B cell (primary cell): ENCODE measurements around the gene SERINC5. TPM values are rescaled to one million over a fixed set of nuclear protein-coding genes. Genes with fewer than 3 reads are reported as not detected.

Experiments
- ATAC-seq: fragments of 200-7000 bp; cut with Tn5 transposase; one replicate; pipeline ENCODE4 v1.10.0; 2021; ENCODE audit warnings: low read depth, mild to moderate bottlenecking, moderate number of reproducible peaks, moderate library complexity
- CTCF ChIA-PET: fragments of 350-600 bp; sonication (Branson Sonifier 250); formaldehyde crosslinking; loops from one replicate; lab custom pipeline; 2021; ENCODE audit warnings: antibody characterized with exemption, inconsistent platforms; lab: Charles Lee
- POLR2A ChIA-PET: fragments of 350-600 bp; sonication (Branson Sonifier 250); formaldehyde crosslinking; loops from one replicate; lab custom pipeline; 2021; ENCODE audit warnings: antibody characterized with exemption; lab: Charles Lee
- DNase-seq: peaks from one replicate; pipeline ENCODE4 v3.0.0; 2013
- H2AFZ ChIP-seq: 2 replicates; pipeline ENCODE4 v1.6.1; 2012; ENCODE audit warnings: mild to moderate bottlenecking, low read depth, low read length; ENCODE audit not compliant: insufficient read depth, poor library complexity, severe bottlenecking
- H3K27ac ChIP-seq, 2 donors: 1 replicate in 1 of 2; 2 replicates in 1 of 2; pipeline ENCODE4 v1.5.1; 2012 to 2013; ENCODE audit warnings: low read length in 2 of 2, mild to moderate bottlenecking in 2 of 2, moderate library complexity in 1 of 2
- H3K27me3 ChIP-seq, 4 experiments: fragments of 200-600 bp in 1 of 4; sonication (generic) in 1 of 4; replicated peaks in 1 of 4; 1 replicate in 2 of 4; 2 replicates in 2 of 4; pipeline versions ENCODE4 v1.6.1 to v1.7.0; 2013 to 2016; ENCODE audit warnings: low read length in 3 of 4, mild to moderate bottlenecking in 2 of 4, mixed read lengths in 1 of 4, moderate library complexity in 1 of 4; ENCODE audit not compliant: insufficient read depth in 4 of 4, control insufficient read depth in 3 of 4; ENCODE audit errors: control extremely low read depth in 1 of 4
- H3K36me3 ChIP-seq, 2 experiments: replicated peaks in 1 of 2; 1 replicate in 1 of 2; 2 replicates in 1 of 2; pipeline versions ENCODE4 v1.6.1 to v1.7.1; 2013; ENCODE audit warnings: low read length in 1 of 2; ENCODE audit not compliant: insufficient read depth in 2 of 2, control insufficient read depth in 1 of 2; ENCODE audit errors: control extremely low read depth in 1 of 2, extremely low read depth in 1 of 2
- H3K4me1 ChIP-seq, 2 donors: fragments of 200-600 bp in 1 of 2; sonication (generic) in 1 of 2; 1 replicate in 1 of 2; 2 replicates in 1 of 2; pipeline versions ENCODE4 v1.5.1 to v1.6.1; 2013 to 2017; ENCODE audit warnings: low read length in 2 of 2; ENCODE audit not compliant: control insufficient read depth in 2 of 2, insufficient read depth in 2 of 2
- H3K4me2 ChIP-seq: replicated peaks from 2 replicates; pipeline ENCODE3; 2012; ENCODE audit warnings: mild to moderate bottlenecking, low read depth, low read length; ENCODE audit not compliant: poor library complexity, severe bottlenecking
- H3K4me3 ChIP-seq, 5 experiments: fragments of 200-600 bp in 1 of 5; sonication (generic) in 1 of 5; 1 replicate in 3 of 5; 2 replicates in 2 of 5; pipeline versions ENCODE4 v1.5.1 to v1.7.0; 2011 to 2016; ENCODE audit warnings: low read length in 4 of 5, mild to moderate bottlenecking in 4 of 5, low read depth in 2 of 5, control low read depth in 1 of 5, moderate library complexity in 1 of 5; ENCODE audit not compliant: insufficient read depth in 1 of 5; ENCODE audit errors: control extremely low read depth in 1 of 5, extremely low read depth in 1 of 5
- H3K79me2 ChIP-seq: fragments of 200-600 bp; sonication (generic); one replicate; pipeline ENCODE4 v1.6.0; 2016; ENCODE audit warnings: low read length; ENCODE audit not compliant: control insufficient read depth, insufficient read depth
- H3K9ac ChIP-seq: fragments of 200-600 bp; sonication (generic); 2 replicates; pipeline ENCODE4 v1.6.1; 2017; ENCODE audit warnings: mild to moderate bottlenecking, low read length, moderate library complexity
- H3K9me3 ChIP-seq, 3 donors: one replicate each; pipeline versions ENCODE4 v1.6.1 to v1.7.1; 2013; ENCODE audit warnings: low read length in 2 of 3; ENCODE audit not compliant: control insufficient read depth in 2 of 3, insufficient read depth in 1 of 3; ENCODE audit errors: control extremely low read depth in 1 of 3
- H4K20me1 ChIP-seq: 2 replicates; pipeline ENCODE4 v1.6.0; 2012; ENCODE audit warnings: mild to moderate bottlenecking, low read length; ENCODE audit not compliant: insufficient read depth, control insufficient read depth, poor library complexity, severe bottlenecking
- H3K27ac Mint-ChIP-seq: one replicate; pipeline ENCODE4 v1.8.0; 2021; ENCODE audit warnings: mixed read lengths
- H3K27me3 Mint-ChIP-seq: one replicate; pipeline ENCODE4 v1.8.0; 2021; ENCODE audit warnings: mixed read lengths
- H3K4me1 Mint-ChIP-seq: one replicate; pipeline ENCODE4 v1.8.0; 2021; ENCODE audit warnings: mixed read lengths
- H3K4me3 Mint-ChIP-seq: one replicate; pipeline ENCODE4 v1.8.0; 2021; ENCODE audit warnings: mixed read lengths
- H3K9me3 Mint-ChIP-seq: one replicate; pipeline ENCODE4 v1.8.0; 2022; ENCODE audit warnings: mixed read lengths; ENCODE audit not compliant: insufficient read depth
- CTCF ChIP-seq: fragments of 200-600 bp; IDR thresholded peaks from one replicate; pipeline ENCODE4 v1.8.0; 2022; ENCODE audit warnings: antibody characterized with exemption, mild to moderate bottlenecking
- EZH2 ChIP-seq: IDR thresholded peaks from 2 replicates; pipeline ENCODE4 v1.6.1; 2012; ENCODE audit warnings: borderline replicate concordance, low read depth, mild to moderate bottlenecking, moderate library complexity, low read length; ENCODE audit not compliant: insufficient read depth, poor library complexity, severe bottlenecking
- WGBS: methylation state at CpG from one replicate; pipeline ENCODE4 v1.1.5; 2013; ENCODE audit warnings: missing lambda C conversion rate; ENCODE audit not compliant: insufficient coverage; 5-methylcytosine and 5-hydroxymethylcytosine counted together
- intact Hi-C: fragments of 100-400 bp; cut with micrococcal nuclease; formaldehyde crosslinking; loops from one replicate; pipeline ENCODE4 v1.10.0; 2022
- polyA plus RNA-seq: library from polyadenylated mRNA; depleted of rRNA; stranded (reverse); fragments of >200 nt; gene quantifications from 2 replicates; pipeline ENCODE4 v1.2.3, GENCODE V29; 2012
- total RNA-seq, 2 donors: library from RNA; stranded (reverse); fragments of 120-200 nt in 1 of 2; gene quantifications; 1 replicate in 1 of 2; 2 replicates in 1 of 2; pipeline versions ENCODE4 v1.2.3 to v1.2.4, GENCODE V29; 2013 to 2022

SERINC5 gene
- total and polyA plus RNA-seq, 2 donors (not counting 1 experiment from before 2014, with no cell fraction given): 2.4 to 9.5 TPM

- WGBS: 100% methylated on average over 2 of the region's 3 CpGs
- ChIA-PET POLR2A (no interaction called here), CTCF (no interaction called here)
- intact Hi-C loops: loop anchor here (10.0 kb wide), 1 partner anchor 65 kb away; the partner anchor contains the start of gene SERINC5
- no peaks in the 10 kb centered on the region for H3K9me3 ChIP-seq
- no peaks in the 10 kb centered on the region for H3K9me3 Mint-ChIP-seq
- H3K27ac Mint-ChIP-seq: no peak overlapping the region
- H3K4me2 ChIP-seq: peak overlapping the region; percentile 10
- H3K27me3 Mint-ChIP-seq: no peaks in the 10 kb centered on the region
- no peak for ATAC-seq
- H3K4me3 Mint-ChIP-seq: no peak overlapping the region
- no peaks in the 10 kb centered on the region for H3K27me3 ChIP-seq
- no peaks in the 10 kb centered on the region for H3K36me3 ChIP-seq
- TF ChIP-seq CTCF (no peak), EZH2 (no peak)
- no peak overlapping the region for H3K9ac ChIP-seq
- peaks cover 22 to 33% of the 10 kb centered on the region in 2 donors for H3K4me1 ChIP-seq
- H3K79me2 ChIP-seq: peaks cover 33% of the 10 kb centered on the region
- no peak for DNase-seq
- H3K4me3 ChIP-seq: peak overlapping the region in 1 of 5 experiments; percentile 28
- peaks cover 56% of the 10 kb centered on the region for H3K4me1 Mint-ChIP-seq
- H2AFZ ChIP-seq: no peak overlapping the region
- no peak overlapping the region for H3K27ac ChIP-seq
- H4K20me1 ChIP-seq: no peaks in the 10 kb centered on the region
Measured at GRCh38 chr5:80189701-80190100, 66.1 kb downstream of the SERINC5 start.

GRCh38 chr5:80189201-80189600 is 66.6 kb downstream of the SERINC5 start:
- POLR2A ChIA-PET: no interaction called here
- intact Hi-C loops: loop anchor here (10.0 kb wide), 1 partner anchor 66 kb away; the partner anchor contains the start of gene SERINC5

More at GRCh38 chr5:80189201-80189600, 66.6 kb downstream of the SERINC5 start:
- Histone ChIP-seq H3K27me3 (no peaks in the 10 kb centered on the region), H3K36me3 (no peaks in the 10 kb centered on the region), H3K4me3 (peak overlapping the region in 2 of 5 experiments; percentile 2 to 28), H3K79me2 (peaks cover 33% of the 10 kb centered on the region), H4K20me1 (no peaks in the 10 kb centered on the region), H3K27ac (no peak overlapping the region), H3K4me2 (peak overlapping the region; percentile 10), H3K9me3 (no peaks in the 10 kb centered on the region), H3K9ac (no peak overlapping the region), H2AFZ (no peak overlapping the region), H3K4me1 (peaks cover 25 to 38% of the 10 kb centered on the region in 2 donors)
- Mint-ChIP-seq H3K9me3 (no peaks in the 10 kb centered on the region), H3K27ac (peak overlapping the region; percentile 50), H3K4me3 (peak overlapping the region; percentile 64), H3K4me1 (peaks cover 59% of the 10 kb centered on the region), H3K27me3 (no peaks in the 10 kb centered on the region)
- no peak for TF ChIP-seq EZH2
- no peak for TF ChIP-seq CTCF
- CTCF ChIA-PET: no interaction called here
- WGBS: 97% methylated on average over 7 of the region's 8 CpGs
- DNase-seq (no peak), ATAC-seq (no peak)
